Keratinocyte (primary cell): ENCODE measurements around the gene SMIM7. TPM values are rescaled to one million over a fixed set of nuclear protein-coding genes. Genes with fewer than 3 reads are reported as not detected.

ENCODE experiments used
- DNase-seq: peaks from one replicate; pipeline ENCODE4 v3.0.0-alpha.2; 2011; ENCODE audit warnings: low read depth, missing footprints, low spot score
- FAIRE-seq: peaks from 2 replicates; lab custom pipeline; 2011; peaks lifted over from hg19 to GRCh38; lab: Jason Lieb, UNC
- H2AFZ ChIP-seq: 2 replicates; pipeline ENCODE4 v1.6.0; 2012; ENCODE audit warnings: low read length, control low read depth, inconsistent platforms; ENCODE audit not compliant: control insufficient read depth
- H3K27ac ChIP-seq: 2 replicates; pipeline ENCODE4 v1.5.1; 2011; ENCODE audit warnings: low read length; ENCODE audit not compliant: control insufficient read depth, insufficient read depth
- H3K27me3 ChIP-seq: 3 replicates; pipeline ENCODE4 v1.6.0; 2011; ENCODE audit warnings: low read length; ENCODE audit not compliant: control insufficient read depth, insufficient read depth; ENCODE audit errors: extremely low read depth
- H3K36me3 ChIP-seq, 2 experiments: 2 replicates in 1 of 2; 3 replicates in 1 of 2; pipeline ENCODE4 v1.5.1; 2011; ENCODE audit warnings: low read length in 2 of 2, mild to moderate bottlenecking in 1 of 2; ENCODE audit not compliant: control insufficient read depth in 2 of 2, insufficient read depth in 2 of 2; ENCODE audit errors: extremely low read depth in 1 of 2
- H3K4me1 ChIP-seq: 3 replicates; pipeline ENCODE4 v1.5.1; 2011; ENCODE audit warnings: low read length; ENCODE audit not compliant: control insufficient read depth, insufficient read depth; ENCODE audit errors: extremely low read depth
- H3K4me2 ChIP-seq: 3 replicates; pipeline ENCODE4 v1.6.0; 2011; ENCODE audit warnings: low read depth, low read length; ENCODE audit not compliant: control insufficient read depth, insufficient read depth; ENCODE audit errors: extremely low read depth
- H3K4me3 ChIP-seq, 3 experiments: fragments of 200-600 bp in 1 of 3; sonication (generic) in 1 of 3; 2 replicates in 2 of 3; 3 replicates in 1 of 3; pipeline ENCODE4 v1.5.1; 2011 to 2016; ENCODE audit warnings: low read length in 3 of 3, mild to moderate bottlenecking in 3 of 3, control low read depth in 2 of 3, inconsistent platforms in 1 of 3, low read depth in 1 of 3, mixed read lengths in 1 of 3, mixed run types in 1 of 3, moderate library complexity in 1 of 3; ENCODE audit not compliant: control insufficient read depth in 2 of 3, insufficient read depth in 2 of 3; ENCODE audit errors: extremely low read depth in 1 of 3
- H3K79me2 ChIP-seq: 2 replicates; pipeline ENCODE4 v1.6.0; 2012; ENCODE audit warnings: low read length; ENCODE audit not compliant: control insufficient read depth, insufficient read depth
- H3K9ac ChIP-seq: 3 replicates; pipeline ENCODE4 v1.6.0; 2011; ENCODE audit warnings: low read length; ENCODE audit not compliant: control insufficient read depth, insufficient read depth; ENCODE audit errors: extremely low read depth
- H3K9me1 ChIP-seq: 3 replicates; pipeline ENCODE4 v1.6.0; 2011; ENCODE audit warnings: low read length; ENCODE audit not compliant: control insufficient read depth, insufficient read depth; ENCODE audit errors: extremely low read depth
- H3K9me3 ChIP-seq: 2 replicates; pipeline ENCODE4 v1.5.1; 2012; ENCODE audit warnings: low read depth, low read length; ENCODE audit not compliant: control insufficient read depth
- H4K20me1 ChIP-seq: 3 replicates; pipeline ENCODE4 v1.6.0; 2011; ENCODE audit warnings: low read length; ENCODE audit not compliant: control insufficient read depth, insufficient read depth; ENCODE audit errors: extremely low read depth
- EZH2 ChIP-seq: IDR thresholded peaks from one replicate; pipeline ENCODE4 v1.6.1; 2012; ENCODE audit warnings: inconsistent platforms, mild to moderate bottlenecking, low read length, moderate library complexity
- dilution Hi-C: fragments of 300-500 bp; cut with MboI; formaldehyde crosslinking; loops from one replicate; pipeline ENCODE4 v1.7.0; 2020; ENCODE audit warnings: low sequenced_read_pairs; ENCODE audit not compliant: extremely low pct_ligation_motif_present
- polyA plus RNA-seq, 5 experiments: library from polyadenylated mRNA; depleted of rRNA in 3 of 5; stranded (reverse) in 3 of 5; stranded (forward) in 1 of 5; unstranded in 1 of 5; fragments of >200 nt; gene quantifications; 1 replicate in 1 of 5; 2 replicates in 3 of 5; 3 replicates in 1 of 5; pipeline versions ENCODE4 v1.2.1 to v1.2.3, GENCODE V29; 2011 to 2012; ENCODE audit warnings: missing spikeins in 2 of 5, low read depth in 1 of 5, low replicate concordance in 1 of 5
- TF ChIP-seq, protein P1 (sequence below), 3 experiments: IDR thresholded peaks in 1 of 3; conservative IDR thresholded peaks in 1 of 3; optimal IDR thresholded peaks in 1 of 3; 2 replicates in 2 of 3; 3 replicates in 1 of 3; pipeline versions ENCODE3 to v1.5.1; 2011; ENCODE audit warnings: low read length in 3 of 3, mild to moderate bottlenecking in 3 of 3, moderate library complexity in 2 of 3, control low read depth in 1 of 3, inconsistent platforms in 1 of 3; ENCODE audit not compliant: insufficient read depth in 2 of 3; ENCODE audit errors: extremely low read depth in 1 of 3

The SMIM7 gene
- polyA plus RNA-seq, 1 donor (not counting 4 experiments of a cell fraction or from before 2014, with no cell fraction given), result 79.1 TPM

DNA sequence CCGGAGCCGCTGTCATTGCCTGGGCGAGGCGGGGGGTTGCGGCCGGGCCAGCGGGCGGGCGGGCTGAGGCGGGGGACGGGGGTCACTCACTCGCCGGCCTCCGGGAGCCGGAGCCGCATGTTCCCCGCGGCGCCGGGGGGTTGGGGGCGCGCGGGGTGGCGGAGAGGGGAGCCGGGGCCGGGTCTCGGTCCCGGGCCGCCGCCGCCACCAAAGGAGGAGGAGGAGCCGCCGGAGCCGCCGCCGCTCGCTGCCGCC is 32.1 kb downstream of the SMIM7 start:
- peaks cover 17 to 22% of the 10 kb centered on the region in 2 experiments for H3K36me3 ChIP-seq

GRCh38 chr19:16627193-16627927 is 32.6 kb downstream of the SMIM7 start:
- H3K9me3 ChIP-seq, result no peaks in the 10 kb centered on the region
- H3K27ac ChIP-seq, result peak overlapping the region; percentile 84
- peaks cover 17% of the 10 kb centered on the region for H3K4me1 ChIP-seq
- no peak overlapping the region for H2AFZ ChIP-seq
- TF ChIP-seq, protein P1, sequence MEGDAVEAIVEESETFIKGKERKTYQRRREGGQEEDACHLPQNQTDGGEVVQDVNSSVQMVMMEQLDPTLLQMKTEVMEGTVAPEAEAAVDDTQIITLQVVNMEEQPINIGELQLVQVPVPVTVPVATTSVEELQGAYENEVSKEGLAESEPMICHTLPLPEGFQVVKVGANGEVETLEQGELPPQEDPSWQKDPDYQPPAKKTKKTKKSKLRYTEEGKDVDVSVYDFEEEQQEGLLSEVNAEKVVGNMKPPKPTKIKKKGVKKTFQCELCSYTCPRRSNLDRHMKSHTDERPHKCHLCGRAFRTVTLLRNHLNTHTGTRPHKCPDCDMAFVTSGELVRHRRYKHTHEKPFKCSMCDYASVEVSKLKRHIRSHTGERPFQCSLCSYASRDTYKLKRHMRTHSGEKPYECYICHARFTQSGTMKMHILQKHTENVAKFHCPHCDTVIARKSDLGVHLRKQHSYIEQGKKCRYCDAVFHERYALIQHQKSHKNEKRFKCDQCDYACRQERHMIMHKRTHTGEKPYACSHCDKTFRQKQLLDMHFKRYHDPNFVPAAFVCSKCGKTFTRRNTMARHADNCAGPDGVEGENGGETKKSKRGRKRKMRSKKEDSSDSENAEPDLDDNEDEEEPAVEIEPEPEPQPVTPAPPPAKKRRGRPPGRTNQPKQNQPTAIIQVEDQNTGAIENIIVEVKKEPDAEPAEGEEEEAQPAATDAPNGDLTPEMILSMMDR (optimal IDR thresholded peaks at IDR 0.05 in 1 of 3, IDR thresholded peaks at IDR 0.05 in 1 of 3, conservative IDR thresholded peaks at IDR 0.05 in 1 of 3; ENCODE audit: extremely low read depth in 1 of 3, insufficient read depth in 2 of 3, low read length in 3 of 3), result no peak
- TF ChIP-seq EZH2, result no peak
- dilution Hi-C loops, result no loop called here
- H3K36me3 ChIP-seq, result peaks cover 19 to 23% of the 10 kb centered on the region in 2 experiments
- H3K79me2 ChIP-seq, result peaks cover 54% of the 10 kb centered on the region
- H3K9ac ChIP-seq, result peak overlapping the region; percentile 97
- DNase-seq (no peak), FAIRE-seq (no peak)
- peak overlapping the region; percentile 80 to 100 (median 96) for H3K4me3 ChIP-seq
- peaks cover 17% of the 10 kb centered on the region for H4K20me1 ChIP-seq
- peak overlapping the region; percentile 96 for H3K4me2 ChIP-seq
- no peaks in the 10 kb centered on the region for H3K9me1 ChIP-seq
- H3K27me3 ChIP-seq, result no peaks in the 10 kb centered on the region

More for the DNA sequence above, 32.1 kb downstream of the SMIM7 start:
- Histone ChIP-seq H3K9me3 (no peaks in the 10 kb centered on the region), H3K9ac (peak overlapping the region; percentile 97), H2AFZ (no peak overlapping the region), H4K20me1 (peaks cover 14% of the 10 kb centered on the region), H3K79me2 (peaks cover 49% of the 10 kb centered on the region), H3K4me3 (peak overlapping the region; percentile 80 to 100 (median 96)), H3K4me2 (no peak overlapping the region), H3K27ac (peak overlapping the region; percentile 84), H3K4me1 (peaks cover 17% of the 10 kb centered on the region), H3K9me1 (no peaks in the 10 kb centered on the region), H3K27me3 (no peaks in the 10 kb centered on the region)
- dilution Hi-C loops, result no loop called here
- no peak for FAIRE-seq
- TF ChIP-seq EZH2, result no peak
- TF ChIP-seq, protein P1 (optimal IDR thresholded peaks at IDR 0.05 in 1 of 3, IDR thresholded peaks at IDR 0.05 in 1 of 3, conservative IDR thresholded peaks at IDR 0.05 in 1 of 3; ENCODE audit: extremely low read depth in 1 of 3, insufficient read depth in 2 of 3, low read length in 3 of 3), result no peak
- DNase-seq, result no peak
